Natural killer cell (primary cell): Measurements from ENCODE around the gene GOLGA6A. TPM values are rescaled to one million over a fixed set of nuclear protein-coding genes. Genes with fewer than 3 reads are reported as not detected.

ENCODE experiments used
- ATAC-seq, 3 donors: fragments of 150-1000 bp in 2 of 3; fragments of 200-7000 bp in 1 of 3; cut with Tn5 transposase; 1 replicate in 1 of 3; 2 replicates in 2 of 3; pipeline ENCODE4 v1.10.0; 2021; ENCODE audit warnings: mild to moderate bottlenecking in 2 of 3, moderate library complexity in 2 of 3
- DNase-seq, 2 donors: peaks; one replicate each; pipeline versions ENCODE4 v3.0.0 to v3.0.0-alpha.2; 2013 to 2021; ENCODE audit warnings: mixed read lengths in 1 of 2
- H3K27ac ChIP-seq: one replicate; pipeline ENCODE4 v1.5.1; 2013; ENCODE audit warnings: mild to moderate bottlenecking, low read length
- H3K27me3 ChIP-seq: one replicate; pipeline ENCODE4 v1.6.1; 2013; ENCODE audit warnings: low read length; ENCODE audit not compliant: control insufficient read depth, insufficient read depth
- H3K36me3 ChIP-seq: one replicate; pipeline ENCODE4 v1.6.1; 2013; ENCODE audit warnings: low read length; ENCODE audit not compliant: control insufficient read depth, insufficient read depth
- H3K4me1 ChIP-seq: one replicate; pipeline ENCODE4 v1.6.1; 2013; ENCODE audit warnings: low read length; ENCODE audit not compliant: control insufficient read depth, insufficient read depth
- H3K4me3 ChIP-seq: one replicate; pipeline ENCODE4 v1.5.1; 2013; ENCODE audit warnings: low read length
- H3K9me3 ChIP-seq: one replicate; pipeline ENCODE4 v1.6.1; 2013; ENCODE audit warnings: low read length; ENCODE audit not compliant: control insufficient read depth, insufficient read depth
- H3K27ac Mint-ChIP-seq, 2 donors: one replicate each; pipeline ENCODE4 v1.8.0; 2022; ENCODE audit warnings: mild to moderate bottlenecking in 2 of 2, mixed read lengths in 2 of 2, moderate library complexity in 1 of 2
- H3K27me3 Mint-ChIP-seq, 2 donors: one replicate each; pipeline ENCODE4 v1.8.0; 2022; ENCODE audit warnings: low read depth in 2 of 2, mixed read lengths in 2 of 2
- H3K36me3 Mint-ChIP-seq: one replicate; pipeline ENCODE4 v1.8.0; 2022; ENCODE audit warnings: mixed read lengths
- H3K4me1 Mint-ChIP-seq, 2 donors: one replicate each; pipeline ENCODE4 v1.8.0; 2022; ENCODE audit warnings: mixed read lengths in 2 of 2
- H3K4me3 Mint-ChIP-seq: one replicate; pipeline ENCODE4 v1.8.0; 2022; ENCODE audit warnings: mild to moderate bottlenecking, moderate library complexity, mixed read lengths
- H3K9me3 Mint-ChIP-seq, 2 donors: one replicate each; pipeline ENCODE4 v1.8.0; 2022; ENCODE audit warnings: mixed read lengths in 2 of 2
- WGBS: methylation state at CpG from one replicate; pipeline ENCODE4 v1.1.7; 2013; ENCODE audit warnings: missing lambda C conversion rate; ENCODE audit not compliant: insufficient coverage; 5-methylcytosine and 5-hydroxymethylcytosine counted together
- intact Hi-C: fragments of 100-400 bp; cut with micrococcal nuclease; formaldehyde crosslinking; loops from one replicate; pipeline ENCODE4 v1.14.2; 2022
- total RNA-seq, 4 donors: library from RNA; stranded (reverse); fragments of 120-200 nt in 1 of 4; gene quantifications; one replicate each; pipeline versions ENCODE4 v1.2.3 to v1.2.4, GENCODE V29; 2013 to 2022
- TF ChIP-seq, protein P1 (sequence below): fragments of 200-600 bp; IDR thresholded peaks from one replicate; pipeline ENCODE4 v1.8.0; 2022; ENCODE audit warnings: antibody characterized with exemption

The GOLGA6A gene
- total RNA-seq, 3 donors from 2014 or later (not counting 1 experiment from before 2014, with no cell fraction given), result 0.16 to 0.82 TPM; not detected in 1

DNA sequence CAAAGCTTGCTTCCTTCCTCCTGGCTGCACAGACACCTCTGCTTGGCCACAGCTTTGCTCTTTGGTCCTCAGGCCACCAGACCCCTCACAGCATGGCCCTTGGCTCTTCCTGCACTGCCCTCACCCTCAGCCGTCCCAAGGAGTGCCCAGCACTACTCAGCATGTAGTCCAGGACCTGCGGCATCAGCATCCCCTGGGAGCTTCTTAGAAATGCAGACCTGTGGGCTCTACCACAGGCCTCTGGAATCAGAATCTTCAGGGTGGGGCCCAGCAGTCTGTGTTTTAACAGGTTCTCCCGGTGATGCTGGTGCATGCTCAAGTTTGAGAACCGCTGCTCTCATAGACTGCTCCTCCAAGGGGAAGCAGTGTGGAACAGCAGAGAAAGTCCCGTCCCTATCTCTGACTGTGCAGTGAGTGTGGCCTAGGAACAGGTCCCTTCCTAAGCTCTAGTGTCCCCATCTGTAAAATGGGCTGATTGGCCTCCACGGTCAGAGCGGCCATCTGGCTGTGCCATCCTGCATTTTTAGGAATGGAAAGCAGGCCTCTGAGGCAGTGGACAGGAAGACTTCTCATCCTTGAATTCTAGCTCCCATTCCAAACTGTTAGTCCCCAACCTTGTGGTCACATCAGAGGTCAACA, 36.6 kb downstream of the GOLGA6A start:
- 81% methylated on average over 7 of the region's 7 CpGs for WGBS
- no peak for ATAC-seq
- Histone ChIP-seq H3K4me1 (peaks cover 13% of the 10 kb centered on the region), H3K27ac (no peak overlapping the region), H3K9me3 (no peaks in the 10 kb centered on the region), H3K27me3 (no peaks in the 10 kb centered on the region), H3K36me3 (peaks cover 12% of the 10 kb centered on the region), H3K4me3 (no peak overlapping the region)
- TF ChIP-seq, protein P1, sequence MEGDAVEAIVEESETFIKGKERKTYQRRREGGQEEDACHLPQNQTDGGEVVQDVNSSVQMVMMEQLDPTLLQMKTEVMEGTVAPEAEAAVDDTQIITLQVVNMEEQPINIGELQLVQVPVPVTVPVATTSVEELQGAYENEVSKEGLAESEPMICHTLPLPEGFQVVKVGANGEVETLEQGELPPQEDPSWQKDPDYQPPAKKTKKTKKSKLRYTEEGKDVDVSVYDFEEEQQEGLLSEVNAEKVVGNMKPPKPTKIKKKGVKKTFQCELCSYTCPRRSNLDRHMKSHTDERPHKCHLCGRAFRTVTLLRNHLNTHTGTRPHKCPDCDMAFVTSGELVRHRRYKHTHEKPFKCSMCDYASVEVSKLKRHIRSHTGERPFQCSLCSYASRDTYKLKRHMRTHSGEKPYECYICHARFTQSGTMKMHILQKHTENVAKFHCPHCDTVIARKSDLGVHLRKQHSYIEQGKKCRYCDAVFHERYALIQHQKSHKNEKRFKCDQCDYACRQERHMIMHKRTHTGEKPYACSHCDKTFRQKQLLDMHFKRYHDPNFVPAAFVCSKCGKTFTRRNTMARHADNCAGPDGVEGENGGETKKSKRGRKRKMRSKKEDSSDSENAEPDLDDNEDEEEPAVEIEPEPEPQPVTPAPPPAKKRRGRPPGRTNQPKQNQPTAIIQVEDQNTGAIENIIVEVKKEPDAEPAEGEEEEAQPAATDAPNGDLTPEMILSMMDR, result no peak
- intact Hi-C loops, result no loop called here
- no peak for DNase-seq
- H3K4me3 Mint-ChIP-seq, result no peak overlapping the region
- no peaks in the 10 kb centered on the region for H3K27me3 Mint-ChIP-seq
- peaks cover 10 to 14% of the 10 kb centered on the region in 2 donors for H3K4me1 Mint-ChIP-seq
- no peaks in the 10 kb centered on the region for H3K9me3 Mint-ChIP-seq
- no peaks in the 10 kb centered on the region for H3K36me3 Mint-ChIP-seq
- peak overlapping the region in 1 of 2 donors; percentile 65 for H3K27ac Mint-ChIP-seq

DNA sequence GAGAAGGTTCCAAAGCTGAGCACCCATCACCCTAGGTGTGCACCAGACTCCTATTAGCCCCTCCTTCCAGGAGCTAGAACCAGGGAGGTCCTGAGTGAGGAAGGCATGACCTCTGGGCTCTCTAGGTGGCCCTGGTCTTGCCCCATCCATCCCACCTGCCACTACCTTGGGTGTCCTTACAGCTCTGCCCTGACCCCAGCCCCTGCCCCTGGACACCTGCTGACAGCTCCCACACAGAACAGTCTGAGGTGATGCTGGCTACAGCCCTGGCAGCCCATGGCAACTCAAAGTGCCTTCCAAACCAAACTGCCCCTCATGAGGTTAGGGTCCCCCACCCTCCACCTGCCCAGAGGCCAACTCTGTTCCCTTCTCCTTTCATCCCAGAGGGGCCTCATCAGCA, 37.2 kb downstream of the GOLGA6A start:
- no peaks in the 10 kb centered on the region for H3K27me3 Mint-ChIP-seq
- no peaks in the 10 kb centered on the region for H3K36me3 Mint-ChIP-seq
- DNase-seq (no peak), ATAC-seq (no peak)
- Histone ChIP-seq H3K36me3 (peaks cover 12% of the 10 kb centered on the region), H3K27ac (no peak overlapping the region), H3K9me3 (no peaks in the 10 kb centered on the region), H3K27me3 (no peaks in the 10 kb centered on the region), H3K4me1 (peaks cover 13% of the 10 kb centered on the region), H3K4me3 (no peak overlapping the region)
- no peak overlapping the region for H3K4me3 Mint-ChIP-seq
- no peaks in the 10 kb centered on the region for H3K9me3 Mint-ChIP-seq
- H3K4me1 Mint-ChIP-seq, result peaks cover 10 to 14% of the 10 kb centered on the region in 2 donors
- TF ChIP-seq, protein P1, result no peak
- H3K27ac Mint-ChIP-seq, result peak overlapping the region in 1 of 2 donors; percentile 65
- intact Hi-C loops, result no loop called here

- Mint-ChIP-seq H3K4me3 (no peak overlapping the region), H3K27ac (no peak overlapping the region), H3K27me3 (no peaks in the 10 kb centered on the region), H3K36me3 (no peaks in the 10 kb centered on the region), H3K4me1 (peaks cover 10 to 14% of the 10 kb centered on the region in 2 donors), H3K9me3 (no peaks in the 10 kb centered on the region)
- TF ChIP-seq, protein P1, result no peak
- 95% methylated on average over 31 of the region's 31 CpGs for WGBS
- ATAC-seq (no peak), DNase-seq (no peak)
- Histone ChIP-seq H3K9me3 (no peaks in the 10 kb centered on the region), H3K27me3 (no peaks in the 10 kb centered on the region), H3K4me3 (no peak overlapping the region), H3K36me3 (peaks cover 12% of the 10 kb centered on the region), H3K4me1 (peaks cover 13% of the 10 kb centered on the region), H3K27ac (no peak overlapping the region)
- intact Hi-C loops, result no loop called here
These were observed 37.9 kb downstream of the GOLGA6A start for GRCh38 chr15:74044267-74045110.
